Astrocyte of the hippocampus (primary cell): Measurements from ENCODE around the gene CBX4.
A peak's percentile ranks its signal among the peaks of the same experiment; 100 is the strongest.

Experiments used
- DNase-seq: peaks from one replicate; pipeline ENCODE4 v3.0.0; 2011; ENCODE audit warnings: low read depth, low spot score

CBX4 gene

GRCh38 chr17:79829457-79829856 is 9.8 kb downstream of the CBX4 start:
- DNase-seq: no peak

GRCh38 chr17:79829004-79829403 is 10.2 kb downstream of the CBX4 start:
- no peak for DNase-seq

- DNase-seq: no peak
Measured at GRCh38 chr17:79826841-79827578, 12.2 kb downstream of the CBX4 start.

- no peak for DNase-seq
Measured at GRCh38 chr17:79826204-79826680, 13.0 kb downstream of the CBX4 start.

- no peak for DNase-seq
Measured at GRCh38 chr17:79825580-79825921, 13.7 kb downstream of the CBX4 start.

- DNase-seq: no peak
Measured at GRCh38 chr17:79824893-79825579, 14.2 kb downstream of the CBX4 start.

GRCh38 chr17:79824234-79824633 is 15.0 kb downstream of the CBX4 start:
- no peak for DNase-seq

- no peak for DNase-seq
Measured at GRCh38 chr17:79822583-79823124, 16.6 kb downstream of the CBX4 start.

GRCh38 chr17:79821331-79822095 is 17.7 kb downstream of the CBX4 start:
- DNase-seq: no peak

- DNase-seq: no peak
Measured at GRCh38 chr17:79820959-79821330, 18.3 kb downstream of the CBX4 start.

GRCh38 chr17:79819534-79820276 is 19.5 kb downstream of the CBX4 start:
- DNase-seq: no peak

- DNase-seq: no peak
Measured at GRCh38 chr17:79819085-79819484, 20.2 kb downstream of the CBX4 start.

GRCh38 chr17:79818026-79818758 is 21.0 kb downstream of the CBX4 start:
- DNase-seq: no peak

GRCh38 chr17:79815836-79816461 is 23.3 kb downstream of the CBX4 start:
- no peak for DNase-seq

GRCh38 chr17:79814974-79815835 is 24.0 kb downstream of the CBX4 start:
- peak; percentile 60 for DNase-seq

- DNase-seq: no peak
Measured at GRCh38 chr17:79814127-79814973, 24.9 kb downstream of the CBX4 start.

- no peak for DNase-seq
Measured at GRCh38 chr17:79813297-79814126, 25.7 kb downstream of the CBX4 start.
